Bronchial epithelial cell (primary cell): ENCODE results near the gene CAPZA1. TPM values are rescaled to one million over a fixed set of nuclear protein-coding genes. Genes with fewer than 3 reads are reported as not detected.

Experiments used
- DNase-seq: peaks from one replicate; pipeline ENCODE4 v3.0.0-alpha.2; 2010; ENCODE audit warnings: low read depth
- FAIRE-seq: peaks from 2 replicates; lab custom pipeline; 2011; peaks lifted over from hg19 to GRCh38; lab: Jason Lieb, UNC
- H3K27me3 ChIP-seq: 2 replicates; pipeline ENCODE4 v1.5.1; 2011; ENCODE audit warnings: low read length; ENCODE audit not compliant: control insufficient read depth, insufficient read depth
- H3K36me3 ChIP-seq: 2 replicates; pipeline ENCODE4 v1.5.1; 2011; ENCODE audit warnings: low read length; ENCODE audit not compliant: control insufficient read depth, insufficient read depth
- H3K4me3 ChIP-seq: 2 replicates; pipeline ENCODE4 v1.5.1; 2011; ENCODE audit warnings: mild to moderate bottlenecking, low read depth, low read length, control low read depth
- total RNA-seq: library from RNA; depleted of rRNA; stranded (reverse); fragments of >200 nt; gene quantifications from 2 replicates; pipeline ENCODE4 v1.2.1, GENCODE V29; 2014
- TF ChIP-seq, protein P1 (sequence below): IDR thresholded peaks from 2 replicates; pipeline ENCODE4 v1.5.1; 2011; ENCODE audit warnings: mild to moderate bottlenecking, moderate library complexity, low read length, control low read depth, inconsistent platforms; ENCODE audit not compliant: insufficient read depth, severe bottlenecking

CAPZA1 gene
- total RNA-seq, 1 donor from 2014 or later, result 265 TPM

- Histone ChIP-seq H3K36me3 (no peaks in the 10 kb centered on the region), H3K4me3 (no peak overlapping the region), H3K27me3 (no peaks in the 10 kb centered on the region)
- DNase-seq (no peak), FAIRE-seq (no peak)
- TF ChIP-seq, protein P1, sequence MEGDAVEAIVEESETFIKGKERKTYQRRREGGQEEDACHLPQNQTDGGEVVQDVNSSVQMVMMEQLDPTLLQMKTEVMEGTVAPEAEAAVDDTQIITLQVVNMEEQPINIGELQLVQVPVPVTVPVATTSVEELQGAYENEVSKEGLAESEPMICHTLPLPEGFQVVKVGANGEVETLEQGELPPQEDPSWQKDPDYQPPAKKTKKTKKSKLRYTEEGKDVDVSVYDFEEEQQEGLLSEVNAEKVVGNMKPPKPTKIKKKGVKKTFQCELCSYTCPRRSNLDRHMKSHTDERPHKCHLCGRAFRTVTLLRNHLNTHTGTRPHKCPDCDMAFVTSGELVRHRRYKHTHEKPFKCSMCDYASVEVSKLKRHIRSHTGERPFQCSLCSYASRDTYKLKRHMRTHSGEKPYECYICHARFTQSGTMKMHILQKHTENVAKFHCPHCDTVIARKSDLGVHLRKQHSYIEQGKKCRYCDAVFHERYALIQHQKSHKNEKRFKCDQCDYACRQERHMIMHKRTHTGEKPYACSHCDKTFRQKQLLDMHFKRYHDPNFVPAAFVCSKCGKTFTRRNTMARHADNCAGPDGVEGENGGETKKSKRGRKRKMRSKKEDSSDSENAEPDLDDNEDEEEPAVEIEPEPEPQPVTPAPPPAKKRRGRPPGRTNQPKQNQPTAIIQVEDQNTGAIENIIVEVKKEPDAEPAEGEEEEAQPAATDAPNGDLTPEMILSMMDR, result no peak
Measured at GRCh38 chr1:112676543-112676942, 56.9 kb downstream of the CAPZA1 start.

GRCh38 chr1:112677501-112677900, 57.9 kb downstream of the CAPZA1 start:
- H3K36me3 ChIP-seq, result no peaks in the 10 kb centered on the region
- H3K27me3 ChIP-seq, result no peaks in the 10 kb centered on the region
- H3K4me3 ChIP-seq, result no peak overlapping the region
- TF ChIP-seq, protein P1, result no peak
- no peak for DNase-seq
- FAIRE-seq, result no peak

DNA sequence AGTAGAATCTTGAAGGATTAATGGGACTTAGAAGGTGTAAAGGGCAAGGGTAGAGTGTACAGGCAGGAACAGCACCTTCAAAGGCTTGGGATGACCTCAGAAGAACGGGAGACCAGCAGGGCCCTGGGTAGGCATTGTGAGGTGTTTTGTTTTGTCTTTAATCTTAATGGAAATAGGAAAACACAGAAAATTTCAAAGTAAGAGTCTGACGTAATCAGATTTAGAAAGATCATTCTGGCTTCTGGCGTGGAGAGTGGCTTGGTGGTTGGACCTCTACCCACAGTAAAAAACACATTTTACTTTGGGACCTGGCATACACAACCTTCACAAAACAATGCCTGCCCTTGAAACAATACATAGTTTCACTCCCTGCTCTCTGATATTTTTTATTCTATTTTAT, 59.0 kb downstream of the CAPZA1 start:
- FAIRE-seq (no peak), DNase-seq (no peak)
- Histone ChIP-seq H3K4me3 (no peak overlapping the region), H3K36me3 (no peaks in the 10 kb centered on the region), H3K27me3 (no peaks in the 10 kb centered on the region)
- TF ChIP-seq, protein P1, result no peak

- no peak for DNase-seq
- H3K27me3 ChIP-seq, result no peaks in the 10 kb centered on the region
- peaks cover 8% of the 10 kb centered on the region for H3K36me3 ChIP-seq
- FAIRE-seq, result no peak
- TF ChIP-seq, protein P1, result no peak
- no peak overlapping the region for H3K4me3 ChIP-seq
Measured at GRCh38 chr1:112685913-112686312, 66.3 kb downstream of the CAPZA1 start.

GRCh38 chr1:112686417-112686816, 66.8 kb downstream of the CAPZA1 start:
- TF ChIP-seq, protein P1, result no peak
- no peaks in the 10 kb centered on the region for H3K27me3 ChIP-seq
- FAIRE-seq (no peak), DNase-seq (no peak)
- no peak overlapping the region for H3K4me3 ChIP-seq
- peaks cover 9% of the 10 kb centered on the region for H3K36me3 ChIP-seq

GRCh38 chr1:112686835-112687234, 67.2 kb downstream of the CAPZA1 start:
- TF ChIP-seq, protein P1, result no peak
- H3K36me3 ChIP-seq, result peaks cover 11% of the 10 kb centered on the region
- no peaks in the 10 kb centered on the region for H3K27me3 ChIP-seq
- no peak overlapping the region for H3K4me3 ChIP-seq
- FAIRE-seq, result no peak
- DNase-seq, result no peak
